Progenitor cell of endocrine pancreas (in vitro differentiated cells): ENCODE data around the gene PNP. TPM values are rescaled to one million over a fixed set of nuclear protein-coding genes. Genes with fewer than 3 reads are reported as not detected.
A peak's percentile ranks its signal among the peaks of the same experiment; 100 is the strongest.

ENCODE experiments used
- DNase-seq: peaks from one replicate; pipeline ENCODE4 v3.0.0; 2021; ENCODE audit warnings: low spot score; ENCODE audit not compliant: unreplicated experiment
- H3K27ac Mint-ChIP-seq: 2 replicates; pipeline ENCODE4 v1.8.0; 2021; ENCODE audit warnings: mild to moderate bottlenecking, moderate library complexity, mixed read lengths
- H3K27me3 Mint-ChIP-seq: 2 replicates; pipeline ENCODE4 v1.8.0; 2021; ENCODE audit warnings: mixed read lengths
- H3K36me3 Mint-ChIP-seq: 2 replicates; pipeline ENCODE4 v1.8.0; 2022; ENCODE audit warnings: mixed read lengths; ENCODE audit not compliant: insufficient read depth
- H3K4me1 Mint-ChIP-seq: 2 replicates; pipeline ENCODE4 v1.8.0; 2021; ENCODE audit warnings: low read depth, mixed read lengths
- H3K4me3 Mint-ChIP-seq: 2 replicates; pipeline ENCODE4 v1.8.0; 2021; ENCODE audit warnings: low read depth, mild to moderate bottlenecking, moderate library complexity, mixed read lengths
- H3K9me3 Mint-ChIP-seq: 2 replicates; pipeline ENCODE4 v1.8.0; 2021; ENCODE audit warnings: low read depth, mixed read lengths
- CTCF ChIP-seq: fragments of 200-600 bp; sonication (generic); IDR thresholded peaks from one replicate; pipeline ENCODE4 v1.5.0; 2021; ENCODE audit warnings: antibody characterized with exemption, mild to moderate bottlenecking; ENCODE audit not compliant: unreplicated experiment
- total RNA-seq: library from RNA; stranded (reverse); gene quantifications from 2 replicates; pipeline ENCODE4 v1.2.1, GENCODE V29; 2021

PNP gene
- total RNA-seq, 1 donor from 2014 or later = 48.9 TPM

- no peak for DNase-seq
- H3K27ac Mint-ChIP-seq = peak overlapping the region; percentile 95
- no peaks in the 10 kb centered on the region for H3K27me3 Mint-ChIP-seq
These were observed 403 bp upstream of the PNP start for GRCh38 chr14:20468764-20469241.

DNA sequence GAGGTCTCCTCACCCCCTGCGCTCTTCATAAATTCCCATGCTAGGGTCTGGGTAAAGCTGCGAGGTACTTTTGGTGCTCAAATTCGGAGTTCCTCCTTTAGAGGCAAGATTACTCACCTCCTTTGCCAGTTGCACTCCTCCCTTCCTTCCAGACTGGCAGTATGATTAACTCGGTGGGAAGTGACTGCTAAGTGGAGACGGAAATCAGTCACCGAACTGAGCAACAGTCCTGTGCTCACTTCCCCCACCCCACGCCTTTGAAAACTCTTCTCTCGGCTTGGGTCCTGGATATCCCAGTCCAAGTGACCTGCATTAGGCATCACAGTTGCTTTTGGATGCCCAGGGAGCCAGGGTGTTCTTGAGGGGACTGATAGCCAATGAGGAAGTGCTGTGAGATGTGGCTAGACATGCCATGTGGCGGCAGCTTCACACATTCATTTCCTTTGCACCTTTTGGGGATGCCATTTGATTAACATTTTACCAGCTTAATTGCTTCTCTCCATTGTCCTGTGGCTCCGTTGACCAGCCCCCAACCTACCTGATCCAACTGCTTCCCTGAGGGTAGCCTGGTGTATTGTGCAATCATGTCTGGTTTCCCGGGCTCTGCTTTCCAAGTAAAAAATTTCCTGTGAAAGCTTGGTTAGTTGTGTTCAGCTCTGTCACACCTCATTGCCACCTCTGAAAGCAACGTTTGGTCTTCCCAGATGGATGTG lies 840 bp downstream of the PNP start:
- H3K27ac Mint-ChIP-seq = peak overlapping the region; percentile 95

More at GRCh38 chr14:20468764-20469241, 403 bp upstream of the PNP start:
- Mint-ChIP-seq H3K4me1 (peaks cover 17% of the 10 kb centered on the region), H3K36me3 (peaks cover 4% of the 10 kb centered on the region), H3K9me3 (no peaks in the 10 kb centered on the region), H3K4me3 (peak overlapping the region; percentile 94)
- TF ChIP-seq CTCF = no peak

DNA sequence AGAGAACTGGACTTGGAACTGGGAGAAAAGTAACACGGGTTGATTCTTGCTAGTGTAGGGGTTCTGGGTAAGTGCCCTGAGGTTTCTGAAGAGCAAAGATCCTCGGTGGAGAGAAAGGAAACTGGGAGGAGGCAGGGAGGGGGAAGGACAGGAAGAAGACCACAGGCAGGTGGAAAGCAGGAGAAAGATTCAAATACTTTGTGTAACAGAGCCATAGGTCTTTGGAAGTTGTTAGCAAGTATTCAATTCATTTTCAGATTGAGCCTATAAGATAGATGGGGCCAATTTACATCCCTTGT lies 1.3 kb downstream of the PNP start:
- Mint-ChIP-seq H3K4me1 (peaks cover 17% of the 10 kb centered on the region), H3K27ac (peak overlapping the region; percentile 95), H3K27me3 (no peaks in the 10 kb centered on the region), H3K36me3 (peaks cover 19% of the 10 kb centered on the region), H3K9me3 (no peaks in the 10 kb centered on the region), H3K4me3 (peak overlapping the region; percentile 94)
- TF ChIP-seq CTCF = no peak
- DNase-seq = no peak

More for the DNA sequence above, 840 bp downstream of the PNP start:
- no peak for TF ChIP-seq CTCF
- Mint-ChIP-seq H3K36me3 (peaks cover 16% of the 10 kb centered on the region), H3K27me3 (no peaks in the 10 kb centered on the region), H3K4me3 (peak overlapping the region; percentile 94), H3K4me1 (peaks cover 17% of the 10 kb centered on the region), H3K9me3 (no peaks in the 10 kb centered on the region)
- no peak for DNase-seq

DNA sequence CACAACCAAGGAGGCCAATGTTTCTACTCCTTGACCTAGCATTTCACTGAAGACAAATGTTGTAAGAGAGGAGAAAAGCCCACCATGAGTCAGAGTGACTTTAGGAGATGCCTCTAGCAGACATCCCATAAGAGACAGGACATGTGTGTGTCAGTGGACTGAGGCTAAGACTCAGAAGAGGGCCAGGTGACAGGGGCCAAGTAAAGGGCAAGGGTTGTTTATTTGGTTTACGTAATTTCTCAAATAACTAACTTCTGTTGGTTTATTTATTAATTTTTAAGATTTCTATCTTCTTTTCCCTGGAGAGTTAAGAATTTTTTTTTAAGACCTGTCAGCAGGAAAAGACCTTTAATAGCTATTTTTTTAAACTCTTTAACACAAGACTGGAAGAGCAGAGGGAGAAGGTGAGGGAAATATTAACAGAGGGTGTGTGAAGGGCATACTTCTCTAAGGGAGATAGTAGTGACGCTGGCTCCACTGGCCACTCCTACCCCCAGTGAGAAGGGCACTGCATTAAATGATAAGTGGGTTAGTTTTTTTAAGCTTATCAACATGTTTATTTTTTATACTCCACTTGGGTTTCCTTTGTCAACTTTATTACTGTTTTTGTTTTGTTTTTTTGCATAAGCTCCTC lies 3.4 kb downstream of the PNP start:
- Mint-ChIP-seq H3K4me3 (peak overlapping the region; percentile 20), H3K4me1 (peaks cover 22% of the 10 kb centered on the region), H3K36me3 (peaks cover 35% of the 10 kb centered on the region), H3K9me3 (no peaks in the 10 kb centered on the region), H3K27me3 (no peaks in the 10 kb centered on the region), H3K27ac (no peak overlapping the region)
- DNase-seq = no peak
- TF ChIP-seq CTCF = no peak

DNA sequence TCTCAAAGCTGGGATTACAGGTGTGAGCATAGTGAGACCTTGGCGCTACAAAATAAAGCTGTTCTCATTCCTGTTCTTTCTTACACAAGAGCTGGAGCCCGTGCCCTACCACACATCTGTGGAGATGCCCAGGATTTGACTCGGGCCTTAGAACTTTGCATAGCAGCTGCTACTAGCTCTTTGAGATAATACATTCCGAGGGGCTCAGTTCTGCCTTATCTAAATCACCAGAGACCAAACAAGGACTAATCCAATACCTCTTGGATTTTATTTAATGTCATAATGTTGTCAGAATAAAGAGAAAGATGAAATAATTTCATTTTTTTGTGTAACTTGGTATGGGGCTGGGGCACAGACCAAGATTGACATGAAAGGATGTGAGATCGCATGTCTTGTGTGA lies 7.6 kb downstream of the PNP start:
- Mint-ChIP-seq H3K9me3 (no peaks in the 10 kb centered on the region), H3K4me3 (no peak overlapping the region), H3K27me3 (no peaks in the 10 kb centered on the region), H3K4me1 (peaks cover 8% of the 10 kb centered on the region), H3K36me3 (peaks cover 35% of the 10 kb centered on the region), H3K27ac (no peak overlapping the region)
- DNase-seq = no peak
- TF ChIP-seq CTCF = no peak
